GM19395 (cell line): ENCODE data around the gene TMEM97.
A peak's percentile ranks its signal among the peaks of the same experiment; 100 is the strongest.
"Not testable (repeated sequence)": the region's sequence is repeated elsewhere in the genome, so short reads cannot be mapped to it uniquely, and the experiment has no call there.

ENCODE experiments used
- ATAC-seq: cut with Tn5 transposase; IDR thresholded peaks from one replicate; pipeline ENCODE4 v1.9.1; 2021; ENCODE audit warnings: mild to moderate bottlenecking, moderate library complexity; ENCODE audit not compliant: unreplicated experiment

Gene TMEM97

DNA sequence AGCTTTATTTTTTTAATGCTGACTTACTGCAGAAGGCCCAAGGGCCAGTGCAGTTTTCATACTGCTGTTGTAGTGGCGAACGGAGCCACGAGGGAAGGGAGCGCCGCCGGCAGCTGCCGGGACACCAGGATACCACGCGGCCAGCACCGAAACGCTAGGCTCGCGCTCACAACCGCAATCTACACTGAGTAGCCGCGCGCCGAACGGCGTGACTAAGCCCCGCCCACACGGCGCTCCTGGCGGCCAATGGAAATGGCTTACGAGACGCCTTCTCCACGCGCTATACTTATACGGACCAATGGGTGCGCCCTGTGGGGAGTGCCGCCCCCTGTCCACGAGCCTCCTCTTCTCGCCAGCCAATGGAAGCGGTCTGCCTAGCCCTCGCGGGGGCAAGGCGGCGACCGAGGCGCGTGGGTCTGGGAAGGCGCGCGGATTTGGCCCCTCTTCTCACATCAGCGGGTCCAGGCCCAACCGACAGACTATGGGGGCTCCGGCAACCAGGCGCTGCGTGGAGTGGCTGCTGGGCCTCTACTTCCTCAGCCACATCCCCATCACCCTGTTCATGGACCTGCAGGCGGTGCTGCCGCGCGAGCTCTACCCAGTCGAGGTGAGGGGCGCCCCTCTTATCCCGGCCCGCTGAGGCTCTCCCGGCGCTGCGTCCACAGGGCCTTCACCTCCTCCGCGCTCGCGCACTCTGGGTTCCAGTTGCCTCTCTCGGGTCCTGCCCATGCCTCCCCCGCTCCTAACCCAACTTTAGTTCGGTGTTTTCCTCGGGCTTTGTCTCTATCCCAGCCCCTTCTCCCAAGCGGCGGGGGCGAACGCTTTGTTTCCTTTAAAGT, at the start of gene TMEM97:
TMEM97 (plus strand) TSS at position 442 of the 839 bp plus-strand sequence; CDS start at position 482, 40 bp downstream.
- peak; percentile 90 for ATAC-seq

DNA sequence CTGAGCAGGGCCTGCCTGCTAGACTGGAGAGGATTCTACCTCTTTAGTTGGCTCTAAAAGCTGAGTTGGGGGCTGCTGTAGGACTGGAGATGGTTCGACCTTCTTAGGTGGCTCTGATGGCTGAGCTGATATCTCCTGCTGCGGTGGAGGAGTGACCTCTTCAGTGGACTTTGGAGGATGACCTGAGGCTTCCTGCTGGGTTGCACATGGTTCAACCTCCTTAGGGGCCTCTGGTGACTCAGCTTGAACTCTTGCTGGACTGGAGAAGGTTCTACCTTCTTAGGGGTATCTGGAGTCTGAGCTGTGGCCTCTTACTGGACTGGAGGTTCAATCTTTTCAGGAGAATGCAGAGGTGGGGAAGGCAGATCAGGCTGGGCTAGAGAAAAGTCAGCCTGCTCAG, 48.9 kb upstream of the TMEM97 start:
- ATAC-seq, result no peak

DNA sequence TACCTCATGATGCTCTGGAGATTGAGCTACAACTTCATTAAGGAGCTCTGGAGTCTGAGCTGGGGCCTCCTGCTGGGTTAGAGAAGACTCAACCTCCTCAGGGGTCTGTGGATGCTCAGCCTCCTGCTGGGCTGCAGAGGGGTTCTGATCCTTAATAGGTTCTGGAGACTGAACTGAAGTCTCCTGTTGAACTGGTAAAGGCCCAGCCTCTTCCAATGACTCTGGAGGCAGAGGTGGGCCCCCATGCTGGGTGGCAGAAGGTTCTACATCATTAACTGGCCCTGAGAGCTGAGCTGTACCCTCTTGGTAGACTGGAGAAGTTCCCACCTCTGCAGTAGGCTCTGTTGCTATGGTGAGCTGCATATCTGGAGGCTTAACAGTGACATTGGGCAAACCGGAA, 48.1 kb upstream of the TMEM97 start:
- ATAC-seq, result no peak

DNA sequence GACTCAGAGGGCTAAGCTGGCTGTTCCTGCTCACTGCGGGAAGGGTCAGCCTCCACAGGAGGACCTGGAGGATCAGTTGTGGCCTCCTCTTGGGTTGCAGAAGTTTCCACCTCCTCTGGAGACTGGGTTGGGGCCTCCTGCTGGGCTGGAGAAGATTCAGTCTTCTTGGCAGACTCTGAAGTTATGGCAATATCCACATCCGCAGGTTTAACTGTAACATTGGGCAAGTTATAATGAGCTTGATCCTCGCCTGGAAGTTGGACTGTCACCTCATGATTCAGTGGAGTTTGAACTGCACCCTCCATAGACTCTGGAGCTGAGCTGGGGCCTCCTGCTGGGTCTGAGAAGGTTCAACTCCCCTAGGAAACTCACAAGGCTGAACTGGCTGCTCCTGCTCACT, 47.6 kb upstream of the TMEM97 start:
- no peak for ATAC-seq

DNA sequence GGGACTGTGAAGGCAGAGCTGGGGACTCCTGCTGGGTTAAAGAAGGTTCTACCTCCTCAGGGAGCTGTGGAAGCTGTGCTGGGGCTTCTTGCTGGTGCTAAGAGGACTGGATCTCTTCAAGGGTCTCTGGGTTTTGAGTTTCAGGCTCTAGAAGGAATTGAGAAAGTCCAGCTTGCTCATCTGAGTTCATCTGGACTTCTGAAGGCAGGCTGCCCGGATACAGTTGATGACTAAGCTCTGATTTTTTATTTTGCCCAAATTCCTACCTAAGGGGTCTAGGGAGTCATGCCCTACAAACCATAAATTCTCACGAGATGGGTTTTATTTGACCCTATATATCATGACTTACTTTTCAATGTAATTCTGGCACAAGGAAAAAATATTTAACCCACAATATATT, 46.8 kb upstream of the TMEM97 start:
- no peak for ATAC-seq

DNA sequence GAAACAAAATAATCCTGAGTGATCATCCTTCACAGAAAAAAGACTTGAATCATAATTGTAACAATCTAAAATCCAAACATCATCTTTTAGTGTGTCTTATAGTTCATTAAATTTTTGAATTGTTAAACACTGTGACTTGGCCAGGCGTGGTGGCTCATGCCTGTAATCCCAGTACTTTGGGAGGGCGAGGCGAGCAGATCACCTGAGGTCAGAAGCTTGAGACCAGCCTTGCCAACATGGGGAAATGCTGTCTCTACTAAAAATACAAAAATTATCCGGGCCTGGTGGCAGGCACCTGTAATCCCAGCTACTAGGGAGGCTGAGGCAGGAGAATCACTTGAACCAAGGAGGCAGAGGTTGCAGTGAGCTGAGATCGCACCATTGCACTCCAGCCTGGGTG, 45.7 kb upstream of the TMEM97 start:
- not testable (repeated sequence) for ATAC-seq

DNA sequence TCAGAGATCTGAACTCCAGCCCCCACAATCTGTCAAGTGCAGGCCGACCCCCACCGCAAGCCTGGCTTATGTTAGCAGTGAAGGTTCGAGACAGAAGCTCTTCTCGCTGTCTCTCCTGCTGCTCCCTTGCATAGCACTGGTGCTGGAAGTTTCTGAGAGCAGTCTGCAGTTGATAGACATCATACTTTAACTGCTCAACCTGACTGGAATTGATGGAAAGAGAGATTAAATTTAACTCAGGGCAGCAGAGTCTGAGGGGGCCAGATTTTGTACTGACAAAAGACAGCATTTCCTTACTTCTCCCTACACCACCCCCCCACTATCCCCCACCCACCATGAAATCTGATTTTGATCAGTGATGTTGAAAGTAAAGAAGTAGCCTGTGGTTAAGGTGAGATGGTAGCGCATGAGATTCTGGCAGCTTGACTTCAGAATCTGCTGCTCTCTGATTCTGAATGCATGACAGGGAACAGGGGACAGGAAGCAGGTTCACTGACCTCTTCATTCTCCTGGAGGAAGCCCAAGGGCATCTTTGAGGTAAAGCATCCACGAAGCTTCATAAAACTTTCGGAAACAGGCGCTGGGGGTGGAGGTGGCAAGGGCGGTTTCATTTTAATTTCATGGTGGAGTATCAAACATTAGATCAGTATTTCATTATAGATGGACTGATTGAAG, 44.3 kb upstream of the TMEM97 start:
- ATAC-seq, result no peak

DNA sequence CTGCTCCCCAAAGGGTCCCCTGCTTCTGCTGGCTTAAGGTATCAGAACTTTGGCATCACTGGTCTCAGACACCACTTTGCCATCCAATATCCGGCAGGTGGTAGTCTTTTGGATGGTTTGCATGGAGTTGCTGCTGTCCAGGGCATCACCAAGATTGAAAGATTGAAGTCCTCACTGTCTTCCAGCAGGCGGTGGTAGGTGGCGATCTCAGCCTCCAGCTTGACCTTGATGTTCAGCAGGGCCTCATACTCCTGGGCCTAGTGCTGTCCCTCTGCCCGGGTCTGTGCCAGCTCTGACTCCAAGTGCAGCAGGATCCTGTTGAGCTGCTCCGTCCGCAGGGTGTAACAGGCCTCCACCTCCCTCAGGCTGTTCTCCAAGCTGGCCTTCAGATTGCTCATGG, 43.0 kb upstream of the TMEM97 start:
- no peak for ATAC-seq

DNA sequence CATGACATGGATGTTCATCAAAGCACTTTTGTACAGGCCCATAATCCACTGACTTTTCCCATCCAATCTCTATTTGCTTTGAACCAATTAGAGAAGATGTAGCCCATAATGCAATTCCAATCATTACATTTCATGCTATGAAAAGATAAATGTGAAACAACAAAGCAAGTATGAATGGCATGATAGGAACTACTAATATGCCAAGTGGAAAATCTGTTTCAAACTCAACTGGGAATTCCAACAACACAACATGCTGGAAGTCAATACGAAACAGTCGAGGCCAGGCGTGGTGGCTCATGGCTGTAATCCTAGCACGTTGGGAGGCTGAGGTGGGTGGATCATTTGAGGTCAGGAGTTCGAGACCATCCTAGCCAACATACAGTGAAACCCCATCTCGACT, 39.6 kb upstream of the TMEM97 start:
- ATAC-seq, result no peak

DNA sequence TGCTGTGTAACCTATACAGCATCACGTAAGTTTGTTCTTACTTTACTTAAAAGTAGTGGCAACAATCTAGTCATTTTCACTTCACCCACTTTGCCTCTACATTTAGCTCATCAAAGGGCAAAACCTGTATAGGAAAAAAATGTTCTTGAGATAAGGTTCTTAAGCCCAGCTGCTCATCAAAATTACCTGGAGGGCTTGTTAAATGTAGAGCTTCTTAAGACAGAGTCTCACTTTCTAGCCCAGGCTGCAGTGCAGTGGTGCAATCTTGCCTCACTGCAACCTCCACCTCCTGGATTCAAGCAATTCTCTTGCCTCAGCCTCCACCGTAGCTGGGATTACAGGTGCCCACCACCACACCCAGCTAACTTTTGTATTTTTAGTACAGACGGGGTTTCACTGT, 38.2 kb upstream of the TMEM97 start:
- ATAC-seq, result no peak

DNA sequence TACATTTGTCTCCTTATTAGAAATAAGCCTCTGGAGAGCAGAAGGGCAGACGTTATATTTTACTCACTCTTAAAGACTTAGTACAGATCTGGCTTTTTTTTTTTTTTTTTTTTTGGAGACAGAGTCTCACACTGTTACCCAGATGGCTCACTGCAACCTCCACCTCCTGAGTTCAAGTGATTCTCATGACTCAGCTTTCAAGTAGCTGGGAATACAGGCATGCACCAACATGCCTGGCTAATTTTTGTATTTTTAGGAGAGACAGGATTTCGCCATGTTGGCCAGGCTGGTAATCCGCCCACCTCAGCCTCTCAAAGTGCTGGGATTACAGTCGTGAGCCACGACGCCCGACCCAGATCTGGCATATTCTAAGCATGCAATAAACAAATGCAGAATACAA, 36.4 kb upstream of the TMEM97 start:
- no peak for ATAC-seq

DNA sequence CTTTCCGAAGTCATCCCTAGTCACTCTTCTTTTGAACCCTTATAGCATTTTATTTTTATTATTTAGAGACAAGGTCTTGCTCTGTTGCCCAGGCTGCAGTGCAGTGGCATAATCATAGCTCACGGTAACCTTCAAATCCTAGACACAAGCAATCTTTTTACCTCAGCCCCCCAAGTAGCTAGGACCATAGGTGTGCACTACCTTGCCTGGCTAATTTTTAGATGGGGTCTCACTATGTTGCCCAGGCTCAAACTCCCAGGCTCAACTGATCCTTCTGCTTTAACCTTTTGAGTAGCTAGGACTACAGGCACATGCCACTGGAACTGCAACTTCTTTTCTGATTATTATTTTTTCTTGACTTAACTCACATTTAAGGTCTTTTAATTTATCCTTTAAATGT, 33.0 kb upstream of the TMEM97 start:
- no peak for ATAC-seq

DNA sequence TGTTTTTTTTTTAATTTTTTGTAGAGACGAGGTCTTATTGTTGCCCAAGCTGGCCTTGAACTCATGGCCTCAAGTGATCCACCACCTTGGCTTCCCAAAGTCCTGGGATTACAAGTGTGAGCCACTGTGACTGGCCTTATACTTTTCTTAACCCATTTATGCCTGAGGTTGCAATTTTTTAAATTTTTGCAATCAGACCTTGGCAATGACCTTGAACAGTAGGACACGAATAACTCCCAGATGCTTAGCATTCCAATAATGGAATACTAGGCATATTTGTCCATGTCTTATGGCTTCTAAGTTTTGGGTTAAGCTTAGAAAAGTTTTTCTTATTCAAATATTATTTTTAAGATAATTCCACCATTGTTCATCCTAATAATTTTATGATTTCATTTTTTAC, 28.3 kb upstream of the TMEM97 start:
- no peak for ATAC-seq

DNA sequence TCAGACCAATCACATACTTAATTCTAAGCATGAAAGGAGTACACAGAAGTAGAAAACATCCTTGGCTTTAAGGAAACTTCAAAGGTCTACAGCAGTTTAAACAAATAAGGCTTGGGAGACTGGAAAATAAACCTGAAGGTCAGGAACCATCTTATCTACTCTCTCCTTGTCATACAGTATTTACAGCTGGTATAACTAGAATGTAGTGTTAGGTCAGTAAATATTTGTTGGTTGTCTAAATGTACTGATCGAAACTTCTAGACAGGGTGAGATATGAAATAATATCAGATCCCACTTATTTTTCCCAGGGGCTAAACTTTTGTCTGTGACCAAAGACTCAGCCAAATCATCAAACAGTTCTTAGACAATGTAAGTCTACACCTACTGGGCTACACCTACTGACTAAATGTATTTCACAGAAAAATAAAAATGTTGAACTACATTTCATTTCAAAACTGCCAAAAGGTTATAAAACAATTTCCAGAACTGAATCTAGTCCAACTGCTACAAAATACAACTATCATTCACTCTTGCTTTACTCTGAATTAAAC, 27.1 kb upstream of the TMEM97 start:
- no peak for ATAC-seq

DNA sequence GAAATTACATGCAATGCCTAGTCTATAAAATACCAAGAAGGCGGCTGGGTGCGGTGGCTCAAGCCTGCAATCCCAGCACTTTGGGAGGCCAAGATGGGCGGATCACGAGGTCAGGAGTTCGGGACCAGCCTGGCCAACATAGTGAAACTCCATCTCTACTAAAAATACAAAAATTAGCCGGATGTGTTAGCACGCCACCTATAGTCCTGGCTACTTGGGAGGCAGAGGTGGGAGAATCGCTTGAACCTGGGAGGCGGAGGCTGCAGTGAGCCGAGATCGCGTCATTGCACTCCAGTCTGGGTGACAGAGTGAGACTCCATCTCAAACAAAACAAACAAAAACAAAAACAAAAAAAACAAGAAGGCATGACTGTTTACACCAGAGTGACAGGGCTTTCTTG, 26.1 kb upstream of the TMEM97 start:
- not testable (repeated sequence) for ATAC-seq

DNA sequence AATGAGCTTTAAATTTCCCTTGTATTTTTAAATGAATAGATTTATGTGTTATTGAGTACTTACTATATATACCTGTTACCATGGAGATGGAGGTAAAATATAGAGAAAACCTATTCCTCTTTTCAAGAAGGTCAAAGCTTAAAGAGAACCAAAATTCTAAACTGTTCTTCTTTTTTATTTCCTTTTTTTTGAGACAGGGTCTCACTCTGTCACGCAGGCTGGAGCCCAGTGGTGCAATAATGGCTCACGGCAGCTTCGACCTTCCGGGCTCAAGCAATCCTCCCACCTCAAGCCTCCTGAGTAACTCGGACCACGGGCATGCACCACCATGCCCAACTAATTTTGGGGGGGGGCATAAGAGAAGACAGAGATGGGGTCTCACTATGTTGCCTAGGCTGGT, 25.0 kb upstream of the TMEM97 start:
- ATAC-seq, result no peak

DNA sequence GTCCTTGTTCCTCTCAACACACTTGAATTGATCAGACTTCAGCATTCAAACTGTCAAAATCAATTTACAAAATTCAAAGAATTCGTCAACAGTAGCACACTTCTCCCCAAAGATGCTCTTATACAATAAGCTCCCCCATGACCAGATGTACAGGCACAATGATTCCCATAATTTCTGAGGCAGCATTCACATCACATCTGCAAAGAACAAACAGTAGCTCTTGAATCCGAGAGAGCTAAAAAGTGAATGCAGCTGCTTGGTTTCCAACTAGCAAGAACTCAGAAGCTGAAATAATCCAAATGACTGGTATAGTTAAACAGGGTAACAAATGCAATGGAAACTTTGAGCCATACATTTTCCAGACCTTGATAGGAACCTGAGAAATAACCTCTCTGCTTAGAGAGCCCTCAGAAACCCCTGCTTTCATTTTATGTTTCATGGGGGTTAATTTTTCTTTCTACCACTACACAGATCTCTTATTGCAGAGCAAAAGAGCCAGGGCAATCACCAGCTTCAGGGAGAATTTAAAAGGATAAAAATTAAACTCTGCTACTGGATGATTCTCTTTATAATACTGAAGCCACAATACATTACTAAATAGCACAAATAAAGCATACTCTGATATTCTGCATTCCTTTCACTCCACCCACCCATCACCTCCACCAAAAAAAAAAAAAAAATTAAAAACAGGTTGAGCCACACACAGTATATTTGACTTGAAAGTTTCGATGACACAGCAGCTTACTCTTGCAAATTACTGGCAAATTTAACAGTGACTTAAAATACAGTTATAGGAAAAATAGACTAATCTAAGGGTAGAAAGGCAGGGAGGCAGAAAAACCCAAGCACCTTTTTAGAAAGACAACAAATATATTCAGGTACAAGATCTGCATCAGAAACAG, 23.1 kb upstream of the TMEM97 start:
- ATAC-seq, result no peak

DNA sequence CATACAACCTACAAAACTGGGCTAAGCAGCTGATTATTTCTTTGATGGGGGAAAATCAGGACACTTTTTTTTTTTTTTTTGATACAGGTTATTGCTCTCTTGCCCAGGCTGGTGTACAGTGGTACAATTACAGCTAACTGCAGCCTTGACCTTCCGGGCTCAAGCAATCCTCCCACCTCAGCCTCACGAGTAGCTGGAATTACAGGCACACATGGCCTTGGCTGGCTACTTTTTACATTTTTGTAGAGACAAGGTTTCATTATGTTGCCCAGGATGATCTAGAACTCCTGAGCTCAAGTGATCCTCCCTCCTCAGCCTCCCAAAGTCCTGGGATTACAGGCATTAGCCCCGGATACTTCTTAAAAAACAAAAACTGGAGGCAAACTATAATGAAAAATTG, 20.6 kb upstream of the TMEM97 start:
- no peak for ATAC-seq

DNA sequence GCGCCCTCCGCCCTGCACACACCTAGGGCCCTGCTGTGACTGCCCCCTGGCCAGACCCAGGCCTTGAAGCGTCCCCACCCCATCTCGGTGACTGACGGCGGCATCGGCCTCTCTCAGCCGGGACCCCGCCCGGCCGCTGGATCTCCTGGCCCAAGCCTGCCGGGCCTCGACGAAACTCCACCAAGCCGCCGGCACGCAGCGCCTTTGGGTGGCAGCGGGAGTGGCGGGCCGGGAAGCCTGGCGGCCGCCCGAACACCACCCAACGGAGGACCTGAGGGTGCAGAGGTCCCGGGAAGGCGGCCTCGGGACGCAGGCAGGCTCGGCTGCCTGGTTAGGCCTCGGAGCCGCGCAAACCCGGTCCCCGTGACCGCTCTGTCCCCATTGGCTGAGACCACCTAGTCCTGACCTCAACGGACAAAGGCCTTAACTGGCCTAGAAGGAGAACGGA, 12.0 kb upstream of the TMEM97 start:
- no peak for ATAC-seq

DNA sequence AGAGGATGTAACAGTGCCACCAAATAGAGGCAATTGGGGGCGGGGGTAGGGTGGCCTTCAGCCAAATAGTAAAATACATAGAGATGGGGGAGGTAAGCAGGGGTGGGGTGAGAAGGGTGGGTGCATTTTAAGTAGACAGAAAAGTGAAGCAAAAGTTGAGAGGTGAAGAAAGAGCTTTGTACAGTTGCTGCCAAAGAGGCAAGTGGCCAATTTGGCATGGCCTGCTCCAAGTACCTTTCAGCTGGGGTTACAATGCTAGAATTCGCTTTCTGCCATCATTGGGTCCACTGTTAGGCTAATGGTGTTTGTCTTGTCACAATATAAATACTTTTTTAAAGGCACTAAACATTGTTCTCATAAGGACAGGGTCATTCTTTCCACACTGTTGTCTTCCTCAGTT, 5.2 kb upstream of the TMEM97 start:
- ATAC-seq, result no peak
